Transverse colon (tissue), 4 donors: ENCODE results near the gene CEP41.

Source experiments
- EP300 ChIP-seq: sonication (generic); formaldehyde crosslinking; IDR thresholded peaks from one replicate; pipeline ENCODE4 v1.6.1; 2017; ENCODE audit warnings: antibody characterized with exemption, low read depth
- POLR2AphosphoS5 ChIP-seq, 3 donors: sonication (generic); formaldehyde crosslinking; IDR thresholded peaks; one replicate each; pipeline ENCODE4 v1.6.1; 2016; ENCODE audit warnings: antibody characterized with exemption in 3 of 3
- TF ChIP-seq, protein P1 (sequence below), 5 experiments: fragments of 200-600 bp in 3 of 5; fragments of 450-650 bp in 2 of 5; sonication (generic) in 3 of 5; IDR thresholded peaks; 1 replicate in 2 of 5; 2 replicates in 3 of 5; pipeline ENCODE4 v1.5.1; 2016 to 2017; ENCODE audit warnings: antibody characterized with exemption in 5 of 5, inconsistent platforms in 3 of 5, mild to moderate bottlenecking in 2 of 5, moderate library complexity in 1 of 5

- TF ChIP-seq, protein P1, sequence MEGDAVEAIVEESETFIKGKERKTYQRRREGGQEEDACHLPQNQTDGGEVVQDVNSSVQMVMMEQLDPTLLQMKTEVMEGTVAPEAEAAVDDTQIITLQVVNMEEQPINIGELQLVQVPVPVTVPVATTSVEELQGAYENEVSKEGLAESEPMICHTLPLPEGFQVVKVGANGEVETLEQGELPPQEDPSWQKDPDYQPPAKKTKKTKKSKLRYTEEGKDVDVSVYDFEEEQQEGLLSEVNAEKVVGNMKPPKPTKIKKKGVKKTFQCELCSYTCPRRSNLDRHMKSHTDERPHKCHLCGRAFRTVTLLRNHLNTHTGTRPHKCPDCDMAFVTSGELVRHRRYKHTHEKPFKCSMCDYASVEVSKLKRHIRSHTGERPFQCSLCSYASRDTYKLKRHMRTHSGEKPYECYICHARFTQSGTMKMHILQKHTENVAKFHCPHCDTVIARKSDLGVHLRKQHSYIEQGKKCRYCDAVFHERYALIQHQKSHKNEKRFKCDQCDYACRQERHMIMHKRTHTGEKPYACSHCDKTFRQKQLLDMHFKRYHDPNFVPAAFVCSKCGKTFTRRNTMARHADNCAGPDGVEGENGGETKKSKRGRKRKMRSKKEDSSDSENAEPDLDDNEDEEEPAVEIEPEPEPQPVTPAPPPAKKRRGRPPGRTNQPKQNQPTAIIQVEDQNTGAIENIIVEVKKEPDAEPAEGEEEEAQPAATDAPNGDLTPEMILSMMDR (IDR thresholded peaks at IDR 0.05) = no peak
- TF ChIP-seq EP300 = no peak
- no peak for TF ChIP-seq POLR2AphosphoS5 (IDR thresholded peaks at IDR 0.05)
These were observed 623 bp upstream of the CEP41 start for GRCh38 chr7:130441408-130441869.
